ENCODE results near the gene TMEM238.
"Not testable (repeated sequence)": the region's sequence is repeated elsewhere in the genome, so short reads cannot be mapped to it uniquely, and the experiment has no call there.

Gene TMEM238

GRCh38 chr19:55402509-55402908 lies 18.4 kb upstream of the TMEM238 start:
- in situ Hi-C loops (cut with HindIII; ENCODE audit: low sequenced_read_pairs), result no loop called here

- in situ Hi-C loops (cut with HindIII; ENCODE audit: low sequenced_read_pairs), result not testable (repeated sequence)
Observed at GRCh38 chr19:55401390-55401789, 17.3 kb upstream of the TMEM238 start.

GRCh38 chr19:55400281-55401087 lies 16.4 kb upstream of the TMEM238 start:
- in situ Hi-C loops (cut with HindIII; ENCODE audit: low sequenced_read_pairs), result no loop called here

GRCh38 chr19:55398200-55398925 lies 14.3 kb upstream of the TMEM238 start:
- in situ Hi-C loops (cut with HindIII; ENCODE audit: low sequenced_read_pairs), result no loop called here

GRCh38 chr19:55392820-55393761 lies 9.0 kb upstream of the TMEM238 start:
- in situ Hi-C loops (cut with HindIII; ENCODE audit: low sequenced_read_pairs), result loop anchor here (5.0 kb wide), 2 partner anchors 46 to 96 kb away; no protein-coding TSS in a partner anchor

- in situ Hi-C loops (cut with HindIII; ENCODE audit: low sequenced_read_pairs), result loop anchor here (5.0 kb wide), 2 partner anchors 45 to 95 kb away; no protein-coding TSS in a partner anchor
Observed at GRCh38 chr19:55391702-55392615, 7.9 kb upstream of the TMEM238 start.

- in situ Hi-C loops (cut with HindIII; ENCODE audit: low sequenced_read_pairs), result loop anchor here (5.0 kb wide), 2 partner anchors 44 to 94 kb away; no protein-coding TSS in a partner anchor
Observed at GRCh38 chr19:55391191-55391670, 7.1 kb upstream of the TMEM238 start.

- in situ Hi-C loops (cut with HindIII; ENCODE audit: low sequenced_read_pairs), result loop anchor here (5.0 kb wide), 2 partner anchors 43 to 93 kb away; no protein-coding TSS in a partner anchor
Observed at GRCh38 chr19:55390461-55390880, 6.4 kb upstream of the TMEM238 start.

GRCh38 chr19:55389386-55390317 lies 5.6 kb upstream of the TMEM238 start:
- in situ Hi-C loops (cut with HindIII; ENCODE audit: low sequenced_read_pairs), result loop anchor here (5.0 kb wide), 2 partner anchors 42 to 92 kb away; no protein-coding TSS in a partner anchor

- in situ Hi-C loops (cut with HindIII; ENCODE audit: low sequenced_read_pairs), result no loop called here
Observed at GRCh38 chr19:55387736-55388497, 3.8 kb upstream of the TMEM238 start.

GRCh38 chr19:55386493-55386971 lies 2.4 kb upstream of the TMEM238 start:
- in situ Hi-C loops (cut with HindIII; ENCODE audit: low sequenced_read_pairs), result no loop called here

GRCh38 chr19:55385724-55386492 lies 1.8 kb upstream of the TMEM238 start, which contains the start of gene RPL28:
RPL28 (plus strand) TSS chr19:55385932; CDS start chr19:55386358, 426 bp downstream.
- in situ Hi-C loops (cut with HindIII; ENCODE audit: low sequenced_read_pairs), result no loop called here

GRCh38 chr19:55384920-55385723 lies 1.0 kb upstream of the TMEM238 start:
- in situ Hi-C loops (cut with HindIII; ENCODE audit: low sequenced_read_pairs), result no loop called here

- in situ Hi-C loops (cut with HindIII; ENCODE audit: low sequenced_read_pairs), result no loop called here
Observed at GRCh38 chr19:55383279-55384130, 587 bp downstream of the TMEM238 start.

- in situ Hi-C loops (cut with HindIII; ENCODE audit: low sequenced_read_pairs), result no loop called here
Observed at GRCh38 chr19:55382522-55383054, 1.5 kb downstream of the TMEM238 start.
